Stimulated activated memory B cell treated with anti-CD40 and anti-IgM and Interleukin-4, amounts not matched to agents 10 μg/mL and 1 μg/mL and 100 μg/mL, for 72 hours (primary cell): ENCODE data around the gene PRKN.

ENCODE experiments used
- ATAC-seq: fragments of 150-1000 bp; cut with Tn5 transposase; 2 replicates; pipeline ENCODE4 v1.10.0; 2021
- H3K27ac Mint-ChIP-seq: one replicate; pipeline ENCODE4 v1.8.0; 2022; ENCODE audit warnings: mild to moderate bottlenecking, mixed read lengths
- H3K27me3 Mint-ChIP-seq: one replicate; pipeline ENCODE4 v1.8.0; 2022; ENCODE audit warnings: mixed read lengths
- H3K36me3 Mint-ChIP-seq: one replicate; pipeline ENCODE4 v1.8.0; 2022; ENCODE audit warnings: mixed read lengths
- H3K4me1 Mint-ChIP-seq: one replicate; pipeline ENCODE4 v1.8.0; 2022; ENCODE audit warnings: mixed read lengths
- H3K4me3 Mint-ChIP-seq: one replicate; pipeline ENCODE4 v1.8.0; 2022; ENCODE audit warnings: mild to moderate bottlenecking, moderate library complexity, mixed read lengths
- H3K9me3 Mint-ChIP-seq: one replicate; pipeline ENCODE4 v1.8.0; 2022; ENCODE audit warnings: mixed read lengths

PRKN gene

DNA sequence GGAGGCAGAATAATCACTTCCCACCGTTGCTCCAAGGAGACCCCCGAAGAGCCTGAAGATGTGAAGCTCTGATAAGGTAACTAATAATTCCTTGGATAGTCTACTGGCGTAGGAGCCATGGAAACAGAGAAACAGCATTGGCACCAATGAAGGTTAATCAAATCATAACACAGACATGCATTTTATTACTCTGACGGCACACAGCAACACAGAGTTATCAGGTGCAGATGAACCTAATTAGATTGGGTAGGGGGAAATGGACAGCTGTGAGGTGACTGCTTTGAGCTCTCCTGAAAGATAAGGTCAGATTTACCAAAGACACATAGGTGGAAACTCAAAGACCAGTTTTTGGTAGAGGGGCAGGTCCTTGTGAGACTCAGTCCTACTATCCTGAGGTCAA is 909.7 kb downstream of the PRKN start:
- Mint-ChIP-seq H3K27me3 (no peaks in the 10 kb centered on the region), H3K4me3 (no peak overlapping the region), H3K4me1 (no peaks in the 10 kb centered on the region), H3K27ac (no peak overlapping the region), H3K9me3 (peaks cover 2% of the 10 kb centered on the region), H3K36me3 (peaks cover 1% of the 10 kb centered on the region)
- no peak for ATAC-seq

DNA sequence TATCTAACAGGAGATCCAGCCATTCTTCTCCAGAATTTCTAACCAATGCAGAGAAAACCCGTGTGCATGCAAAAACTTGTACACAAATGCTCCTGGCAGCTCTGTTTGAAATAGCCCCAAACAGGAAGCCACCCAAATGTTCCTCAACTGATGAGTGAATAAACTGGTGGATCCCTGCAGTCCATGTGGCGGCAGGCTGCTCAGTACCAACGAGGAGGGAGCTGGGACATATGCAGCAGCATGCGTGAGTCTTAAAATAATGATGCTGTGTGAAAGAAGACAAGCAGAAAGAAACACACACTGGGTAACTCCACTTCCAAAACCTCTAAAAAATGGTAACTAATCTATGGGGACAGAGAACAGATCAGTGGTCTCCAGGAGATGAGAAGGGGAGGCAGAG is 911.6 kb downstream of the PRKN start:
- Mint-ChIP-seq H3K27ac (no peak overlapping the region), H3K27me3 (no peaks in the 10 kb centered on the region), H3K4me1 (no peaks in the 10 kb centered on the region), H3K9me3 (peaks cover 5% of the 10 kb centered on the region), H3K36me3 (peaks cover 8% of the 10 kb centered on the region), H3K4me3 (no peak overlapping the region)
- ATAC-seq = no peak

DNA sequence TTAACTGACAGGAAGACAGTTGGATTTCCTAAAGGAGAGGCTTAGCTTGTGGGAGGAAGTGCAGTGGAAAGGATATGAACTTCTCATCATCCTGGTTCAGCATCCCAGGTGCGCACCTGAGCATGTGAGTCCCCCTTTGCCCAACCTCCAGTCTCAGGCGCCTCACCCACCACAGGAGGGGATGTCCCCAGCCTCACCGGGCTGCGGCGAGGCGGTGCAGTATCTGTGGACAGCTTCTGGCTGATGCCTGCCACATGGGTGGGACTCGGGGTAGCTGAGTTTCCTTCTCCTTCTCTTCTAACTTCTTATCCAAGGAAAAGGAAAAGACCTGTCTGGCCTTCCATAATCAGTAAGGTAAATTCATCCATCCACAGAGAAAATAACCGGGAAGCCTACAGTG is 914.4 kb downstream of the PRKN start:
- no peaks in the 10 kb centered on the region for H3K27me3 Mint-ChIP-seq
- no peaks in the 10 kb centered on the region for H3K4me1 Mint-ChIP-seq
- H3K9me3 Mint-ChIP-seq = peaks cover 5% of the 10 kb centered on the region
- no peak overlapping the region for H3K27ac Mint-ChIP-seq
- H3K36me3 Mint-ChIP-seq = peaks cover 8% of the 10 kb centered on the region
- no peak overlapping the region for H3K4me3 Mint-ChIP-seq
- no peak for ATAC-seq

GRCh38 chr6:161809971-161810370 is 917.6 kb downstream of the PRKN start:
- H3K4me1 Mint-ChIP-seq = no peaks in the 10 kb centered on the region
- H3K27me3 Mint-ChIP-seq = no peaks in the 10 kb centered on the region
- no peak overlapping the region for H3K4me3 Mint-ChIP-seq
- peaks cover 8% of the 10 kb centered on the region for H3K36me3 Mint-ChIP-seq
- H3K27ac Mint-ChIP-seq = no peak overlapping the region
- no peak for ATAC-seq
- H3K9me3 Mint-ChIP-seq = peaks cover 8% of the 10 kb centered on the region

DNA sequence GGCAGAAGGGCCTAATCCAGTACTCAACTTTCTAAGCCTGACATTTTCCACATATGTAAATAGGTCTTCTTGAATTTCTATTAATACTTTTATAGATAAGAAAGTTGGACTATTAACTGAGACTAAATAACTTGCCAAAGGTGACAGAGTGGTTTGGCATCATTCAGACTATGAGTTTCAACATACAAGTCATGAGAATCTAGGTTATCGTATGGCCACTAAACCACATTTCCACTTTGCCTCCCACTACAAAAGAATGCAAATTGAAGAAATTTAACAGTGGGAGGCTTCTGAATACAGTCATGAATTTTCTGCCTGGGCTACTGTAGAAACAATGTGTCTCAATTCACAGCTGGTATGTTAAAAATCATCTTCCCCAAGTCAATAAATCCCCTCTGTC is 922.7 kb downstream of the PRKN start:
- no peak for ATAC-seq
- Mint-ChIP-seq H3K4me1 (no peaks in the 10 kb centered on the region), H3K36me3 (no peaks in the 10 kb centered on the region), H3K27me3 (no peaks in the 10 kb centered on the region), H3K9me3 (peaks cover 3% of the 10 kb centered on the region), H3K4me3 (no peak overlapping the region), H3K27ac (no peak overlapping the region)

DNA sequence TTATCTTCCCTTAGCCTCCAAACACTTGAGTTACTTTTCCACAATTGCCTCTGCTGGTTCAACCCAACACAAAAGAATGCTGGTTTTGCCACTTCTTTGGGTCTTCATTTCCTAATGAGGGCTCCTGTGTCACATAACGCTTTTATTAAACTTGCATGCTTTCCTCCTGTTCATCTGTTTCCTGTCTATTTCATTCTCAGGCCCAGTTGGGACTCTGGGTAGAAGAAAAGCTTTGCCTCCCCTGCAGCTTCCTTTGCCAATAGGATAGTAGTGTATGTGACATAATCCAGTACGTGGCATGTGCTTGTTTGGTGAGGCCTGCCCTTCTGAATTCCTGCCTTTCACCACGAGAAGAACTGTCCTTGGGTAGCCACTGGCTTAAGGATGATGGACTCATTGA is 924.4 kb downstream of the PRKN start:
- Mint-ChIP-seq H3K36me3 (no peaks in the 10 kb centered on the region), H3K9me3 (peaks cover 3% of the 10 kb centered on the region), H3K27me3 (no peaks in the 10 kb centered on the region), H3K4me3 (no peak overlapping the region), H3K4me1 (no peaks in the 10 kb centered on the region), H3K27ac (no peak overlapping the region)
- ATAC-seq = no peak

DNA sequence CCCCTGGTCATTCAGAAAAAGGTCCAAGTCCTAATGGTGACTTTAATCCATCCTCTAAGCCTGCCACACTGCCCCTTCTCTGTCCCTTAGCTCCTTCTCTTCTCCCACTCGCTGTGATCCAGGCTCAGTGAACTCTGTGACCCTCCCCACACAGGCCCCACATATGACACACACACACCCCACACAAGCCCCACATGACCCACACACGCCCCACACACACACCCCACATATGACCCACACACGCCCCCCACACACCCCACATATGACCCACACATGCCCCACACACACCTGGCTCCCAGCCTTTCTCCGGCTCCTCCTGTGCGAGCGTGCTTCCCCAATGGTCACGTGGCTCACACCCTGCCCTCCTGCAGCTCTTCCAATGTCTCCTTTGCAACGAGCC is 925.3 kb downstream of the PRKN start:
- Mint-ChIP-seq H3K36me3 (no peaks in the 10 kb centered on the region), H3K9me3 (no peaks in the 10 kb centered on the region), H3K4me1 (no peaks in the 10 kb centered on the region), H3K27me3 (no peaks in the 10 kb centered on the region), H3K4me3 (no peak overlapping the region), H3K27ac (no peak overlapping the region)
- ATAC-seq = peak; percentile 46

DNA sequence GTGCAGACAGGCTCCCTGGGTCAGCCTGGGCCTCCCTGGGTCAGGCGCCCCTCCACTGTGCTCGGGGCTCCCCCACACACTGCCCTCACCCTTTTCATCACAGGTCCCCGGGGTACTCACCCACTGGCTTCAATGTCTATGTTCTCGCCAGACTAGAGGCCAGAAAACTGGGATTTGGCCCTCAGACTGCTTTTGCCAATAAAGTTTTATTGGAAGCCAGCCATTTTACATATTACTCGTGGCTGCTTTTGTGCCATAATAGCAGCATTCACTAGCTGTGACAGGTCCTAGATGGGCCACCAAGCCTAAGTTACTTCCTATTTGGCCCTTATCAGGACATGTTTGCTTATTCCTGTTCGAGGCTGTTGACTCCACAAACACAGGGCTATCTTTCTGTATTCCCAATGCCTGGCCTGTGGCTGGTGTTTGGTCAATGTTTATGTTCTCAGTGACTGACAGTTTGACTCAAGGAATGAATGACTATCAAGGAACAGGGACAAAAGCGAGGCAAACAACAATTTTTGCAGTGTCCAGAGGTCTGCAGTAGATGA is 928.6 kb downstream of the PRKN start:
- Mint-ChIP-seq H3K4me3 (no peak overlapping the region), H3K9me3 (peaks cover 3% of the 10 kb centered on the region), H3K27ac (no peak overlapping the region), H3K36me3 (no peaks in the 10 kb centered on the region), H3K27me3 (no peaks in the 10 kb centered on the region), H3K4me1 (no peaks in the 10 kb centered on the region)
- no peak for ATAC-seq

DNA sequence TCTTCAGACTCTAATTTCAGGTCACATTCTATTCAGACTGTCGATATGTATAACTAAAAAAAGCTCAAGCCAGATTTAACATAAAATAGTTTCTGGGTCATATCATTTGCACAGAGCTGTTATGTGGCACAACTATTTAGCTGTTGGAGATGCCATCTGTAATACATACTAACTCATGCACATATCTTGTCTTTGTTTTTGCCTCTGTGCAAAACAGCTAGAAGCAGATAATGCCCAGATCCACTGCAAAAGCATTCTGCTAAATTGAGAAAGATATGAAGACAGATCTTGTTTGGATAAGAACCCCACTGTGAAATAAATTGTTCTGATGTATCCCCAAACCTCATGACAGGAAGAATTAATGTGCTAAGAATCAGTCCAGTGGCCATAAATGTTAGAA is 930.9 kb downstream of the PRKN start:
- H3K27ac Mint-ChIP-seq = no peak overlapping the region
- H3K9me3 Mint-ChIP-seq = peaks cover 3% of the 10 kb centered on the region
- no peaks in the 10 kb centered on the region for H3K4me1 Mint-ChIP-seq
- peaks cover 5% of the 10 kb centered on the region for H3K36me3 Mint-ChIP-seq
- no peaks in the 10 kb centered on the region for H3K27me3 Mint-ChIP-seq
- H3K4me3 Mint-ChIP-seq = no peak overlapping the region
- ATAC-seq = no peak

- ATAC-seq = no peak
- no peaks in the 10 kb centered on the region for H3K27me3 Mint-ChIP-seq
- H3K27ac Mint-ChIP-seq = no peak overlapping the region
- no peak overlapping the region for H3K4me3 Mint-ChIP-seq
- H3K36me3 Mint-ChIP-seq = peaks cover 5% of the 10 kb centered on the region
- no peaks in the 10 kb centered on the region for H3K4me1 Mint-ChIP-seq
- H3K9me3 Mint-ChIP-seq = peaks cover 6% of the 10 kb centered on the region
Observed at GRCh38 chr6:161792851-161793493, 934.6 kb downstream of the PRKN start.

DNA sequence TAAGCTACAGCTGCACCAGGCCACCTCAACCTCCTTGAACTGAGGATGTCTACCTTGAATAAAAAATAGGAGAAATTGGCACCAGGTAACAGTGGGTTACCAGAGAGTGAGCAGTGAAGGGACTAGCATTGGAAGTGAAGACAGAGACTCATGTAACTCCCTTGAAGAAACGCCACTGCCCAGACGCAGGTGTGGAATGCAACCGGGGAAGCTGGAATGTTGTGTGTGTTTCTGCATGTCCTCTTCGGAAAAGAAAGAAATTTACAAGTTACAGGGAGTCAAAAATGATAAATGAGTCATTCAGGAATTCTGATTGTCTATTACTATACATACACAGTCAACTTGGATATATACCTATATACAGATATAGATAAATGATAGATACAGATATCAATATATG is 939.0 kb downstream of the PRKN start:
- no peaks in the 10 kb centered on the region for H3K27me3 Mint-ChIP-seq
- H3K9me3 Mint-ChIP-seq = peaks cover 3% of the 10 kb centered on the region
- H3K4me1 Mint-ChIP-seq = no peaks in the 10 kb centered on the region
- H3K4me3 Mint-ChIP-seq = no peak overlapping the region
- peaks cover 5% of the 10 kb centered on the region for H3K36me3 Mint-ChIP-seq
- H3K27ac Mint-ChIP-seq = no peak overlapping the region
- no peak for ATAC-seq

DNA sequence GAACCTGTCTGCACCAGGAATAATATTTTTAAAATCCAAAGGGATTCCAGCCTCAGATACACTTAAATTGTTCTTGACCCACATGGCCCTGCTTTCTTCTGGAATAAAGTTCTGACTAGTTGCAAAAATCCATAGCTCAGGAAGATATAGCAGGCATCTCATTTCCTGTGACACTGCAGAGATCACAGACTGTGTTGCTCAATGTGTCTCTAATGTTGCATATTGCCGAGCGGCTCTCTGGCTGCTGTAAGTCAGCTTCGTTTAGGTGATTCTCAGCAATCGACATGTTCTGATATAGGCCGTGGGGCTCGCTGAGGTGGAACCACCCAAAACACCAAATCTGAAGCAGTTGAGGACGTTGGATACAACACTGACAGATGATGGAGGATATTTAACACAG is 955.4 kb downstream of the PRKN start:
- ATAC-seq = no peak
- H3K4me1 Mint-ChIP-seq = no peaks in the 10 kb centered on the region

GRCh38 chr6:161761966-161762365 is 965.6 kb downstream of the PRKN start:
- Mint-ChIP-seq H3K4me1 (no peaks in the 10 kb centered on the region), H3K27me3 (no peaks in the 10 kb centered on the region), H3K9me3 (no peaks in the 10 kb centered on the region), H3K4me3 (no peak overlapping the region), H3K27ac (no peak overlapping the region), H3K36me3 (no peaks in the 10 kb centered on the region)
- no peak for ATAC-seq

More for the DNA sequence above, 955.4 kb downstream of the PRKN start:
- H3K9me3 Mint-ChIP-seq = no peaks in the 10 kb centered on the region
- H3K27me3 Mint-ChIP-seq = no peaks in the 10 kb centered on the region
- no peak overlapping the region for H3K27ac Mint-ChIP-seq
- no peak overlapping the region for H3K4me3 Mint-ChIP-seq
- no peaks in the 10 kb centered on the region for H3K36me3 Mint-ChIP-seq

- no peak overlapping the region for H3K4me3 Mint-ChIP-seq
- ATAC-seq = no peak
- H3K4me1 Mint-ChIP-seq = no peaks in the 10 kb centered on the region
- no peaks in the 10 kb centered on the region for H3K27me3 Mint-ChIP-seq
- H3K27ac Mint-ChIP-seq = no peak overlapping the region
- peaks cover 3% of the 10 kb centered on the region for H3K9me3 Mint-ChIP-seq
- no peaks in the 10 kb centered on the region for H3K36me3 Mint-ChIP-seq
Observed at GRCh38 chr6:161755080-161755479, 972.5 kb downstream of the PRKN start.

GRCh38 chr6:161750686-161751085 is 976.9 kb downstream of the PRKN start:
- Mint-ChIP-seq H3K36me3 (no peaks in the 10 kb centered on the region), H3K4me1 (no peaks in the 10 kb centered on the region), H3K4me3 (no peak overlapping the region), H3K27me3 (no peaks in the 10 kb centered on the region), H3K9me3 (peaks cover 3% of the 10 kb centered on the region), H3K27ac (no peak overlapping the region)
- no peak for ATAC-seq

DNA sequence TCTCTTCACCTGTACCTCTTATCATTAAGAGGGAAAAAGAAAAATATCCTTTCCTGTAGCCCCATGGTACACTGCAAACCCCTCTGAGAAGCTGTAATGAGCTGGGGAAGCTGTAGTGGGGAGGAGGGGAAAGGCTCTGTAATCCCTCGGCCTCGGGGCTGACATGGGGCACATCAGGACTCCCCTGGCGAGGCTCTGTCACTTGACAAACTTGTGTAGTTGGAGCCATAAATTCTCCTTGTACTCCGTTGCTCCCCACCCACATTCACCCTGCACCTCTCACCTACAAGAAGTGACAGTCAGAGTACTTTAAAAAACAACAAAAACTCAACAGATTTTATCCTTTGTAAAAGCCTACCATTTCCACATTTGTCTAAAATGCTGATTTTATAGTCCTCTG is 978.0 kb downstream of the PRKN start:
- no peaks in the 10 kb centered on the region for H3K36me3 Mint-ChIP-seq
- peaks cover 3% of the 10 kb centered on the region for H3K9me3 Mint-ChIP-seq
- H3K4me3 Mint-ChIP-seq = no peak overlapping the region
- no peak overlapping the region for H3K27ac Mint-ChIP-seq
- no peaks in the 10 kb centered on the region for H3K4me1 Mint-ChIP-seq
- no peaks in the 10 kb centered on the region for H3K27me3 Mint-ChIP-seq
- no peak for ATAC-seq
